ENCODE measurements around the gene MAP3K21.

GRCh38 chr1:233410906-233411305 is 83.4 kb downstream of the MAP3K21 start:
- TF ChIP-seq, protein P1, sequence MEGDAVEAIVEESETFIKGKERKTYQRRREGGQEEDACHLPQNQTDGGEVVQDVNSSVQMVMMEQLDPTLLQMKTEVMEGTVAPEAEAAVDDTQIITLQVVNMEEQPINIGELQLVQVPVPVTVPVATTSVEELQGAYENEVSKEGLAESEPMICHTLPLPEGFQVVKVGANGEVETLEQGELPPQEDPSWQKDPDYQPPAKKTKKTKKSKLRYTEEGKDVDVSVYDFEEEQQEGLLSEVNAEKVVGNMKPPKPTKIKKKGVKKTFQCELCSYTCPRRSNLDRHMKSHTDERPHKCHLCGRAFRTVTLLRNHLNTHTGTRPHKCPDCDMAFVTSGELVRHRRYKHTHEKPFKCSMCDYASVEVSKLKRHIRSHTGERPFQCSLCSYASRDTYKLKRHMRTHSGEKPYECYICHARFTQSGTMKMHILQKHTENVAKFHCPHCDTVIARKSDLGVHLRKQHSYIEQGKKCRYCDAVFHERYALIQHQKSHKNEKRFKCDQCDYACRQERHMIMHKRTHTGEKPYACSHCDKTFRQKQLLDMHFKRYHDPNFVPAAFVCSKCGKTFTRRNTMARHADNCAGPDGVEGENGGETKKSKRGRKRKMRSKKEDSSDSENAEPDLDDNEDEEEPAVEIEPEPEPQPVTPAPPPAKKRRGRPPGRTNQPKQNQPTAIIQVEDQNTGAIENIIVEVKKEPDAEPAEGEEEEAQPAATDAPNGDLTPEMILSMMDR (IDR thresholded peaks at IDR 0.05): no peak
- no peak for TF ChIP-seq POLR2A (IDR thresholded peaks at IDR 0.05)

All from right lobe of liver (tissue), 4 donors.